ENCODE data around the gene LRRC39. TPM values are rescaled to one million over a fixed set of nuclear protein-coding genes. Genes with fewer than 3 reads are reported as not detected.

The LRRC39 gene
- total RNA-seq, 3 donors from 2014 or later = 1.3 to 2.5 (median 1.9) TPM

DNA sequence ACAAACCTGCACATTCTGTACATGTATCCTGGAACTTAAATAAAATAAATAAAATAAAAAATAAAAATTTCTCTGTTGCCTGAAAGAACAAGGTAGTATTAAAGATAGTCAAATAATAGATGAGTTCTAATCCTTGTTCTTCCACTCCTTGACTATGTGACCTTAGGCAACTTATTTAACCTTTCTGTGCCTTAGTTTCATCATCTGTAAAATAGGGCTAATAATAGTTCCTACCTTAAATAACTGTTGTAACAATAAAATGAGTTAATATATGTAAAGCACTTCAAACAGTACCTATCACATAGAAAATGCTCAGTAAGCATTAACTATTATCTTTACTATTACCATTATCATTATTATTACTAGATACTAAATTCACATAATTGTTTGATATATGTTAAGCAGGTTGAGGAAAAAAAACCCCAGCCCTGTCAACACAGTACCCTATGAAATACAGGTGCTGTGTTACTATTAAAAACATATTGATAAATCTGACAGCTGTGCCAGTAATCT lies 68.4 kb downstream of the LRRC39 start:
- H3K4me1 ChIP-seq = no peaks in the 10 kb centered on the region
- TF ChIP-seq POLR2A (IDR thresholded peaks at IDR 0.05) (no peak), POLR2AphosphoS5 (IDR thresholded peaks at IDR 0.05) (no peak)
- TF ChIP-seq, protein P1, sequence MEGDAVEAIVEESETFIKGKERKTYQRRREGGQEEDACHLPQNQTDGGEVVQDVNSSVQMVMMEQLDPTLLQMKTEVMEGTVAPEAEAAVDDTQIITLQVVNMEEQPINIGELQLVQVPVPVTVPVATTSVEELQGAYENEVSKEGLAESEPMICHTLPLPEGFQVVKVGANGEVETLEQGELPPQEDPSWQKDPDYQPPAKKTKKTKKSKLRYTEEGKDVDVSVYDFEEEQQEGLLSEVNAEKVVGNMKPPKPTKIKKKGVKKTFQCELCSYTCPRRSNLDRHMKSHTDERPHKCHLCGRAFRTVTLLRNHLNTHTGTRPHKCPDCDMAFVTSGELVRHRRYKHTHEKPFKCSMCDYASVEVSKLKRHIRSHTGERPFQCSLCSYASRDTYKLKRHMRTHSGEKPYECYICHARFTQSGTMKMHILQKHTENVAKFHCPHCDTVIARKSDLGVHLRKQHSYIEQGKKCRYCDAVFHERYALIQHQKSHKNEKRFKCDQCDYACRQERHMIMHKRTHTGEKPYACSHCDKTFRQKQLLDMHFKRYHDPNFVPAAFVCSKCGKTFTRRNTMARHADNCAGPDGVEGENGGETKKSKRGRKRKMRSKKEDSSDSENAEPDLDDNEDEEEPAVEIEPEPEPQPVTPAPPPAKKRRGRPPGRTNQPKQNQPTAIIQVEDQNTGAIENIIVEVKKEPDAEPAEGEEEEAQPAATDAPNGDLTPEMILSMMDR (IDR thresholded peaks at IDR 0.05) = no peak
- H3K9me3 ChIP-seq = no peaks in the 10 kb centered on the region
- H3K27ac ChIP-seq = no peak overlapping the region
- no peak overlapping the region for H3K4me3 ChIP-seq
- H3K27me3 ChIP-seq = no peaks in the 10 kb centered on the region
- DNase-seq (ENCODE audit: low spot score in 2 of 2) = no peak
- intact Hi-C loops (cut with DNase I; ENCODE audit: low total_unique reads) = no loop called here
- no peaks in the 10 kb centered on the region for H3K36me3 ChIP-seq

DNA sequence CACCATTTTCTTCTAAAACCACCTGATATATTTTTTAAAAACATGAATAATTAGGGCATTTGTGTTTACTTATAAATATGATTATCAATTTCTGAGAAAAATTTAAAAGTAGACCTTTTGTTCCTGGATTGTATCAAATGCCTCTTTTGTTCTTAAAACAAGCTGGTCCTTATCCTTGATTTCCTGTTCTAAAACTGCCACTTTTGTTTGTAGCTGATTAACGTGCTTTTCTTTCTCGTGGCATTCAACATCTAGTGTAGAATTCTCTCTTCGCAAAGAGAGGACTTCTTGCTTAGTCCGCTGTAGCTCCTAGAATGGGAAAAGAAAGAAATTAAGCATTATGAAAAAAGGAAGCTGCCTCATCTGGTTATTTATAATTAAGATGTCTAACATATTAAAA lies 70.4 kb downstream of the LRRC39 start:
- Histone ChIP-seq H3K4me3 (no peak overlapping the region), H3K27me3 (no peaks in the 10 kb centered on the region), H3K36me3 (no peaks in the 10 kb centered on the region), H3K27ac (no peak overlapping the region), H3K4me1 (no peaks in the 10 kb centered on the region), H3K9me3 (no peaks in the 10 kb centered on the region)
- intact Hi-C loops (cut with DNase I; ENCODE audit: low total_unique reads) = no loop called here
- no peak for TF ChIP-seq POLR2AphosphoS5 (IDR thresholded peaks at IDR 0.05)
- TF ChIP-seq POLR2A (IDR thresholded peaks at IDR 0.05) = no peak
- TF ChIP-seq, protein P1 (IDR thresholded peaks at IDR 0.05) = no peak
- DNase-seq (ENCODE audit: low spot score in 2 of 2) = no peak

DNA sequence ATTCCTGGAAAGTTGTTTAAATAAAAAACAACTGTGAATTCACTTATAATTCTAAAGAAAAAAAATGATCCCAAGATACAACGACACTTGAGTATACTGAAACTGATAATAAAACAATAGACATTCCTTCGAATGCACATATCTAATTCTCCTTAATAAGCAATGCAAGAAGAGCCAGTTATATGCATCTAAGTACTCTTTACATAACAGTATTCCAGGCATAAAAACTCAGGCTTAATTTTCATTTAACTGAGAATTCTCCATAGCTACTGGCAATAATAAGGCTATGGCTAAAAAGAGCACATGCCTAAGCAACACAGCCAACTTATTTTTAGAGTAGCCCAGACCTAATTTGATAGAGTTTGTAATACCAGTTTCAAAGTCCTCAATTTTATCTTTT lies 76.5 kb downstream of the LRRC39 start:
- TF ChIP-seq POLR2AphosphoS5 (IDR thresholded peaks at IDR 0.05) = no peak
- TF ChIP-seq, protein P1 (IDR thresholded peaks at IDR 0.05) = no peak
- TF ChIP-seq POLR2A (IDR thresholded peaks at IDR 0.05) = no peak
- no peaks in the 10 kb centered on the region for H3K4me1 ChIP-seq
- no peak overlapping the region for H3K4me3 ChIP-seq
- intact Hi-C loops (cut with DNase I; ENCODE audit: low total_unique reads) = no loop called here
- DNase-seq (ENCODE audit: low spot score in 2 of 2) = no peak
- H3K36me3 ChIP-seq = peaks cover under 1% of the 10 kb centered on the region
- H3K9me3 ChIP-seq = no peaks in the 10 kb centered on the region
- no peak overlapping the region for H3K27ac ChIP-seq
- H3K27me3 ChIP-seq = no peaks in the 10 kb centered on the region

DNA sequence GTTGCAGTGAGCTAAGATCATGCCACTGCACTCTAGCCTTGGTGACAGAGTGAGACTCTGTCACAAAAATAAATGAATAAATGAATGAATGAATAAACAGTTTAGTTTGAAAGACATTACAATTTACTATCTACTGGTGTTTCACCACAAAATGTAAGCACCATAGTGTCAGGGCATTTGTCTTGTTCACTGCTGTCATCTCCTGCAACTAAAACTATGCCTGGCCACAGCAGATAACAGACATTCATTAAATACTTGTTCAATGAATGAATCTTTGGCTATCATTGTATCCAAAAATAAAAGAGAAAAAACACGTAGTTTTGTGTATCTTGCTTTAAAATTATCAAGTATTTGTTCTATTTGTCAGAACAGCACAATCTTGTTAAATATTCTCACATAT lies 77.9 kb downstream of the LRRC39 start:
- Histone ChIP-seq H3K4me1 (no peaks in the 10 kb centered on the region), H3K36me3 (peaks cover 3% of the 10 kb centered on the region)
- TF ChIP-seq POLR2AphosphoS5 (IDR thresholded peaks at IDR 0.05) = no peak
- TF ChIP-seq POLR2A (IDR thresholded peaks at IDR 0.05) = no peak
- TF ChIP-seq, protein P1 (IDR thresholded peaks at IDR 0.05) = no peak

More for the DNA sequence above, 77.9 kb downstream of the LRRC39 start:
- Histone ChIP-seq H3K27ac (no peak overlapping the region), H3K27me3 (no peaks in the 10 kb centered on the region), H3K4me3 (no peak overlapping the region), H3K9me3 (no peaks in the 10 kb centered on the region)
- intact Hi-C loops (cut with DNase I; ENCODE audit: low total_unique reads) = no loop called here
- no peak for DNase-seq (ENCODE audit: low spot score in 2 of 2)

Other genes starting within 250 kb of the LRRC39 start
- gene SLC35A3, start 208.3 kb downstream of the LRRC39 start, total RNA-seq = 10 to 100 TPM; 31.8 to 41.7 (median 36.5) TPM
- 1 to 10 TPM; 2.7 to 7.2 (median 3.6) TPM for gene SASS6, start 45.3 kb downstream of the LRRC39 start, total RNA-seq
- 10 to 100 TPM; 16.0 to 36.1 (median 21.0) TPM for gene TRMT13, start 45.1 kb downstream of the LRRC39 start, total RNA-seq
- gene DBT, start 71.6 kb upstream of the LRRC39 start, total RNA-seq = 10 to 100 TPM in 1 of 3 donors, 1 to 10 TPM in 2; 6.9 to 11.0 (median 9.1) TPM
- gene RTCA, start 88.0 kb upstream of the LRRC39 start, total RNA-seq = 10 to 100 TPM; 17.0 to 22.6 (median 22.2) TPM
- 10 to 100 TPM; 16.5 to 49.3 (median 33.1) TPM for gene CDC14A, start 174.2 kb upstream of the LRRC39 start, total RNA-seq

All from breast epithelium (tissue), 4 donors.